HCT116 (cell line): ENCODE data around the gene PKM. TPM values are rescaled to one million over a fixed set of nuclear protein-coding genes. Genes with fewer than 3 reads are reported as not detected.

ENCODE experiments used
- ATAC-seq: fragments of 200-7000 bp; cut with Tn5 transposase; 2 replicates; pipeline ENCODE4 v1.9.1; 2020; ENCODE audit warnings: mild to moderate bottlenecking, moderate library complexity
- BruUV-seq: library from RNA; stranded (reverse); fragments of 400-500 nt; replicated peaks from 2 replicates; lab custom pipeline; 2021; lab: Mats Ljungman, UMichigan
- CTCF ChIA-PET: fragments of 300-600 bp; sonication (Branson Sonifier 250); formaldehyde crosslinking; loops from one replicate; lab custom pipeline; 2021; ENCODE audit warnings: antibody characterized with exemption; lab: Charles Lee
- POLR2A ChIA-PET: fragments of 300-600, 350-600 bp; sonication (Branson Sonifier 250); formaldehyde crosslinking; loops from one replicate; lab custom pipeline; 2021; ENCODE audit warnings: antibody characterized with exemption; lab: Charles Lee
- RAD21 ChIA-PET, 2 experiments: fragments of 300-600 bp; sonication (Branson Sonifier 250); formaldehyde crosslinking; loops; one replicate each; lab custom pipeline; 2023; ENCODE audit warnings: low total read pairs in 2 of 2; ENCODE audit not compliant: uncharacterized antibody in 2 of 2, unreplicated experiment in 2 of 2, low non-redundant PET in 1 of 2; lab: Charles Lee
- DNase-seq: peaks from one replicate; pipeline ENCODE4 v3.0.0-alpha.2; 2010; ENCODE audit warnings: low read depth, low spot score
- H2AFZ ChIP-seq: fragments of 200-600 bp; shearing (Covaris generic), sonication (generic); 2 replicates; pipeline ENCODE4 v1.6.1; 2017; ENCODE audit warnings: low read depth, mixed run types, mixed read lengths, antibody characterized with exemption, low read length; ENCODE audit not compliant: poor library complexity, severe bottlenecking
- H3K27ac ChIP-seq: 2 replicates; pipeline ENCODE4 v1.5.1; 2012; ENCODE audit warnings: low read depth, low read length
- H3K27me3 ChIP-seq: fragments of 200-600 bp; sonication (generic); 2 replicates; pipeline ENCODE4 v1.6.1; 2016; ENCODE audit warnings: mixed run types, low read length, mixed read lengths; ENCODE audit not compliant: insufficient read depth
- H3K36me3 ChIP-seq, 2 experiments: fragments of 200-500 bp in 1 of 2; fragments of 200-600 bp in 1 of 2; sonication (Bioruptor generic) in 1 of 2; sonication (generic) in 1 of 2; 2 replicates each; pipeline versions ENCODE4 v1.5.1 to v1.6.1; 2014 to 2016; ENCODE audit warnings: low read length in 2 of 2, inconsistent platforms in 1 of 2, mixed read lengths in 1 of 2, mixed run types in 1 of 2; ENCODE audit not compliant: insufficient read depth in 2 of 2, control insufficient read depth in 1 of 2
- H3K4me1 ChIP-seq, 2 experiments: fragments of 200-600 bp in 1 of 2; sonication (generic) in 1 of 2; 2 replicates each; pipeline versions ENCODE4 v1.5.1 to v1.6.1; 2012 to 2017; ENCODE audit warnings: low read length in 2 of 2, inconsistent platforms in 1 of 2, mild to moderate bottlenecking in 1 of 2, mixed read lengths in 1 of 2, mixed run types in 1 of 2, moderate library complexity in 1 of 2; ENCODE audit not compliant: insufficient read depth in 2 of 2, control insufficient read depth in 1 of 2
- H3K4me2 ChIP-seq: fragments of 200-600 bp; sonication (generic); 2 replicates; pipeline ENCODE4 v1.6.1; 2017; ENCODE audit warnings: mixed run types, low read length, mixed read lengths
- H3K4me3 ChIP-seq, 2 experiments: fragments of 200-600 bp in 1 of 2; sonication (generic) in 1 of 2; replicated peaks in 1 of 2; 2 replicates each; pipeline ENCODE4 v1.5.1; 2011 to 2016; ENCODE audit warnings: low read length in 2 of 2, control low read depth in 1 of 2, low read depth in 1 of 2, mild to moderate bottlenecking in 1 of 2, mixed read lengths in 1 of 2, mixed run types in 1 of 2
- H3K79me2 ChIP-seq: fragments of 200-600 bp; sonication (generic); 2 replicates; pipeline ENCODE4 v1.6.1; 2017; ENCODE audit warnings: mild to moderate bottlenecking, mixed run types, low read length, moderate library complexity, mixed read lengths; ENCODE audit not compliant: insufficient read depth
- H3K9ac ChIP-seq: fragments of 200-600 bp; sonication (generic); 2 replicates; pipeline ENCODE4 v1.6.1; 2016; ENCODE audit warnings: low read length, mixed read lengths
- H3K9me2 ChIP-seq: fragments of 200-600 bp; sonication (generic), shearing (Covaris generic); 2 replicates; pipeline ENCODE4 v1.6.1; 2017; ENCODE audit warnings: mixed run types, mild to moderate bottlenecking, moderate library complexity; ENCODE audit not compliant: insufficient read depth
- H3K9me3 ChIP-seq, 2 experiments: fragments of 200-500 bp in 1 of 2; fragments of 200-600 bp in 1 of 2; sonication (Bioruptor generic) in 1 of 2; sonication (generic) in 1 of 2; 2 replicates each; pipeline ENCODE4 v1.6.1; 2014 to 2017; ENCODE audit warnings: low read length in 2 of 2, mixed read lengths in 2 of 2, inconsistent platforms in 1 of 2, low read depth in 1 of 2, mild to moderate bottlenecking in 1 of 2, mixed run types in 1 of 2, moderate library complexity in 1 of 2; ENCODE audit not compliant: control insufficient read depth in 1 of 2, insufficient read depth in 1 of 2
- H4K20me1 ChIP-seq: fragments of 200-600 bp; sonication (generic), shearing (Covaris generic); 2 replicates; pipeline ENCODE4 v1.6.1; 2017; ENCODE audit warnings: mixed run types, mild to moderate bottlenecking, moderate library complexity; ENCODE audit not compliant: insufficient read depth
- ATF3 ChIP-seq: IDR thresholded peaks from 2 replicates; pipeline ENCODE4 v1.6.1; 2012
- CBX3 ChIP-seq: IDR thresholded peaks from 2 replicates; pipeline ENCODE4 v1.6.1; 2012; ENCODE audit warnings: low read depth
- CEBPB ChIP-seq: IDR thresholded peaks from 2 replicates; pipeline ENCODE4 v1.6.1; 2012; ENCODE audit warnings: low read depth
- EGR1 ChIP-seq: IDR thresholded peaks from 2 replicates; pipeline ENCODE4 v1.6.1; 2012; ENCODE audit warnings: low read depth
- ELF1 ChIP-seq: IDR thresholded peaks from 2 replicates; pipeline ENCODE4 v1.6.1; 2012; ENCODE audit warnings: low read depth, borderline replicate concordance
- EZH2 ChIP-seq: fragments of 200-600 bp; sonication (generic); IDR thresholded peaks from 2 replicates; pipeline ENCODE4 v1.6.1; 2017; ENCODE audit warnings: antibody characterized with exemption, mixed run types
- FOSL1 ChIP-seq: IDR thresholded peaks from 2 replicates; pipeline ENCODE4 v1.6.1; 2012; ENCODE audit warnings: low read depth
- MAX ChIP-seq: IDR thresholded peaks from 2 replicates; pipeline ENCODE4 v1.6.1; 2012
- POLR2AphosphoS5 ChIP-seq: IDR thresholded peaks from 2 replicates; pipeline ENCODE4 v1.6.1; 2011; ENCODE audit warnings: mild to moderate bottlenecking, low read depth, low read length, moderate library complexity
- RAD21 ChIP-seq: IDR thresholded peaks from 2 replicates; pipeline ENCODE4 v1.6.1; 2012; ENCODE audit warnings: low read depth, mild to moderate bottlenecking
- REST ChIP-seq: IDR thresholded peaks from 2 replicates; pipeline ENCODE4 v1.6.1; 2012; ENCODE audit warnings: low read depth
- SIN3A ChIP-seq: IDR thresholded peaks from 2 replicates; pipeline ENCODE4 v1.6.1; 2012; ENCODE audit warnings: low read depth
- SRF ChIP-seq: IDR thresholded peaks from 2 replicates; pipeline ENCODE4 v1.6.1; 2012; ENCODE audit warnings: low read depth
- TCF7L2 ChIP-seq: IDR thresholded peaks from 2 replicates; pipeline ENCODE4 v1.7.0; 2011; ENCODE audit warnings: borderline replicate concordance, inconsistent platforms; ENCODE audit not compliant: insufficient read depth, insufficient read length; ENCODE audit errors: extremely low read depth
- YY1 ChIP-seq: IDR thresholded peaks from 2 replicates; pipeline ENCODE4 v1.6.1; 2011; ENCODE audit warnings: low read length, low read depth, moderate library complexity, mild to moderate bottlenecking; ENCODE audit not compliant: insufficient replicate concordance; ENCODE audit errors: extremely low read depth
- ZBTB33 ChIP-seq: IDR thresholded peaks from 2 replicates; pipeline ENCODE4 v1.6.1; 2011; ENCODE audit warnings: mild to moderate bottlenecking, low read length, moderate library complexity; ENCODE audit not compliant: insufficient replicate concordance; ENCODE audit errors: extremely low read depth
- ZNF274 ChIP-seq: fragments of 200-500 bp; sonication (Bioruptor generic); IDR thresholded peaks from 2 replicates; pipeline ENCODE4 v1.6.1; 2014; ENCODE audit warnings: mild to moderate bottlenecking, low read depth, low read length, inconsistent platforms
- intact Hi-C: fragments of 100-400 bp; cut with micrococcal nuclease; formaldehyde crosslinking; loops from 2 replicates; pipeline ENCODE4 v1.10.0; 2022
- total RNA-seq: library from RNA; stranded (reverse); gene quantifications from one replicate; pipeline ENCODE4 v1.2.1, GENCODE V29; 2021; ENCODE audit not compliant: unreplicated experiment

The PKM gene
- total RNA-seq, 1 experiment from 2014 or later = 1,664 TPM

GRCh38 chr15:72195101-72195511, 35.9 kb downstream of the PKM start:
- DNase-seq (no peak), ATAC-seq (no peak)
- no peaks in the 10 kb centered on the region for H3K9me2 ChIP-seq
- peaks cover 5 to 32% of the 10 kb centered on the region in 2 experiments; a peak in 3 of 4 replicates for H3K4me1 ChIP-seq
- intact Hi-C loops = no loop called here
- H3K9me3 ChIP-seq = no peaks in the 10 kb centered on the region
- peaks cover 4% of the 10 kb centered on the region; the same call in 1 of the 2 replicates for H4K20me1 ChIP-seq
- no peak for TF ChIP-seq ZNF274
- TF ChIP-seq FOSL1 = no peak
- no peak for TF ChIP-seq SIN3A
- TF ChIP-seq YY1 = no peak
- no peak for TF ChIP-seq ZBTB33
- no peak for TF ChIP-seq REST
- no peak for TF ChIP-seq EGR1
- TF ChIP-seq ELF1 = no peak
- TF ChIP-seq SRF = no peak
- no peak for TF ChIP-seq TCF7L2
- no peak for TF ChIP-seq CBX3
- TF ChIP-seq EZH2 = no peak
- TF ChIP-seq MAX = no peak
- TF ChIP-seq ATF3 = no peak
- no peak for TF ChIP-seq CEBPB
- TF ChIP-seq RAD21 = no peak
- no peak for TF ChIP-seq POLR2AphosphoS5
- no peak overlapping the region for H3K4me3 ChIP-seq
- no peak overlapping the region for H3K9ac ChIP-seq
- no peaks in the 10 kb centered on the region for H3K79me2 ChIP-seq
- H2AFZ ChIP-seq = no peak overlapping the region
- no TSS peak for BruUV-seq
- no peak overlapping the region for H3K4me2 ChIP-seq
- RAD21 ChIA-PET = no interaction called here
- H3K36me3 ChIP-seq = peaks cover 10 to 13% of the 10 kb centered on the region in 2 experiments; a peak in 2 of 4 replicates
- POLR2A ChIA-PET = no interaction called here
- CTCF ChIA-PET = no interaction called here
- no peak overlapping the region for H3K27ac ChIP-seq
- H3K27me3 ChIP-seq = no peaks in the 10 kb centered on the region
